Endothelial cell of umbilical vein (primary cell): ENCODE measurements around the gene NOX1. TPM values are rescaled to one million over a fixed set of nuclear protein-coding genes. Genes with fewer than 3 reads are reported as not detected.

ENCODE experiments used
- BruUV-seq: library from RNA; stranded (reverse); fragments of 400-500 nt; replicated peaks from 2 replicates; lab custom pipeline; 2021; lab: Mats Ljungman, UMichigan
- CTCF ChIA-PET: fragments of 300-600, 350-600 bp; sonication (Branson Sonifier 250); formaldehyde crosslinking; loops from one replicate; lab custom pipeline; 2021; ENCODE audit warnings: antibody characterized with exemption, inconsistent platforms; lab: Charles Lee
- POLR2A ChIA-PET: fragments of 300-600, 350-600 bp; sonication (Branson Sonifier 250); formaldehyde crosslinking; loops from one replicate; lab custom pipeline; 2021; ENCODE audit warnings: antibody characterized with exemption, inconsistent platforms; lab: Charles Lee
- DNase-seq: peaks from one replicate; pipeline ENCODE4 v3.0.0-alpha.2; 2011; ENCODE audit warnings: low read depth, low spot score
- FAIRE-seq: peaks from 2 replicates; lab custom pipeline; 2011; peaks lifted over from hg19 to GRCh38; lab: Jason Lieb, UNC
- H2AFZ ChIP-seq: 2 replicates; pipeline ENCODE4 v1.6.0; 2012; ENCODE audit warnings: low read depth, low read length, control low read depth, inconsistent platforms
- H3K27ac ChIP-seq: 2 replicates; pipeline ENCODE4 v1.5.1; 2011; ENCODE audit warnings: low read depth, mild to moderate bottlenecking, control low read depth, low read length, moderate library complexity; ENCODE audit not compliant: insufficient read depth
- H3K27me3 ChIP-seq, 2 experiments: 2 replicates each; pipeline versions ENCODE4 v1.6.0 to v1.6.1; 2011; ENCODE audit warnings: low read length in 2 of 2, mixed read lengths in 1 of 2; ENCODE audit not compliant: control insufficient read depth in 2 of 2, insufficient read depth in 2 of 2
- H3K36me3 ChIP-seq, 2 experiments: 2 replicates in 1 of 2; 3 replicates in 1 of 2; pipeline ENCODE4 v1.5.1; 2011; ENCODE audit warnings: low read length in 2 of 2, mild to moderate bottlenecking in 1 of 2, moderate library complexity in 1 of 2; ENCODE audit not compliant: control insufficient read depth in 2 of 2, insufficient read depth in 2 of 2; ENCODE audit errors: extremely low read depth in 1 of 2
- H3K4me1 ChIP-seq: 3 replicates; pipeline ENCODE4 v1.5.1; 2011; ENCODE audit warnings: mild to moderate bottlenecking, low read length; ENCODE audit not compliant: control insufficient read depth, insufficient read depth; ENCODE audit errors: extremely low read depth
- H3K4me2 ChIP-seq: 2 replicates; pipeline ENCODE4 v1.6.1; 2011; ENCODE audit warnings: low read length, control low read depth, mixed read lengths; ENCODE audit not compliant: insufficient read depth
- H3K4me3 ChIP-seq, 3 experiments: fragments of 200-600 bp in 1 of 3; sonication (generic), shearing (Covaris generic) in 1 of 3; replicated peaks in 1 of 3; 2 replicates each; pipeline ENCODE4 v1.5.1; 2011 to 2016; ENCODE audit warnings: control low read depth in 3 of 3, low read length in 3 of 3, mild to moderate bottlenecking in 2 of 3, inconsistent platforms in 1 of 3, low read depth in 1 of 3, moderate library complexity in 1 of 3; ENCODE audit not compliant: insufficient read depth in 1 of 3
- H3K79me2 ChIP-seq: 2 replicates; pipeline ENCODE4 v1.6.0; 2012; ENCODE audit warnings: low read length, inconsistent platforms; ENCODE audit not compliant: control insufficient read depth, insufficient read depth
- H3K9ac ChIP-seq: replicated peaks from 2 replicates; pipeline ENCODE3; 2011; ENCODE audit warnings: low read length, control low read depth; ENCODE audit not compliant: insufficient read depth; ENCODE audit errors: extremely low read depth
- H3K9me1 ChIP-seq: replicated peaks from 3 replicates; pipeline ENCODE4 v1.6.0; 2011; ENCODE audit warnings: mild to moderate bottlenecking, low read length; ENCODE audit not compliant: control insufficient read depth, insufficient read depth; ENCODE audit errors: extremely low read depth
- H3K9me3 ChIP-seq: replicated peaks from 2 replicates; pipeline ENCODE4 v1.5.1; 2012; ENCODE audit warnings: low read length, inconsistent platforms; ENCODE audit not compliant: control insufficient read depth, insufficient read depth
- H4K20me1 ChIP-seq: replicated peaks from 2 replicates; pipeline ENCODE3; 2011; ENCODE audit warnings: mild to moderate bottlenecking, low read length; ENCODE audit not compliant: control insufficient read depth, insufficient read depth; ENCODE audit errors: extremely low read depth
- CTCF ChIP-seq, 2 donors: IDR thresholded peaks; 1 replicate in 1 of 2; 2 replicates in 1 of 2; pipeline ENCODE4 v1.5.1; 2011; ENCODE audit warnings: low read length in 2 of 2, mild to moderate bottlenecking in 2 of 2, moderate library complexity in 2 of 2, control low read depth in 1 of 2, inconsistent platforms in 1 of 2, low read depth in 1 of 2; ENCODE audit not compliant: insufficient read depth in 1 of 2; ENCODE audit errors: extremely low read depth in 1 of 2
- EZH2 ChIP-seq: IDR thresholded peaks from 2 replicates; pipeline ENCODE4 v1.6.1; 2012; ENCODE audit warnings: borderline replicate concordance, low read depth, mild to moderate bottlenecking, moderate library complexity, low read length, inconsistent platforms; ENCODE audit not compliant: severe bottlenecking
- FOS ChIP-seq: IDR thresholded peaks from 2 replicates; pipeline ENCODE4 v1.6.1; 2011; ENCODE audit warnings: mild to moderate bottlenecking, low read length, moderate library complexity, borderline replicate concordance; ENCODE audit not compliant: insufficient read depth
- GATA2 ChIP-seq: IDR thresholded peaks from 2 replicates; pipeline ENCODE4 v1.7.0; 2011; ENCODE audit warnings: low read depth, mild to moderate bottlenecking, moderate library complexity, mixed read lengths, low read length; ENCODE audit not compliant: insufficient read length, insufficient read depth
- JUN ChIP-seq: IDR thresholded peaks from 2 replicates; pipeline ENCODE4 v1.6.1; 2011; ENCODE audit warnings: borderline replicate concordance, low read depth; ENCODE audit not compliant: insufficient read length, insufficient read depth
- MAX ChIP-seq: IDR thresholded peaks from 2 replicates; pipeline ENCODE4 v1.6.1; 2011; ENCODE audit not compliant: insufficient read depth, insufficient read length
- MYC ChIP-seq: IDR thresholded peaks from one replicate; pipeline ENCODE4 v1.6.1; 2011; ENCODE audit warnings: mild to moderate bottlenecking, low read depth, low read length
- POLR2A ChIP-seq: IDR thresholded peaks from 2 replicates; pipeline ENCODE4 v1.6.1; 2012; ENCODE audit warnings: low read depth, mild to moderate bottlenecking, control low read depth, low read length
- POLR2AphosphoS5 ChIP-seq: IDR thresholded peaks from 2 replicates; pipeline ENCODE4 v1.6.1; 2012; ENCODE audit warnings: low read depth, mild to moderate bottlenecking, control low read depth, low read length, moderate library complexity; ENCODE audit not compliant: insufficient read depth
- dilution Hi-C: fragments of 300-500 bp; cut with MboI; formaldehyde crosslinking; loops from one replicate; pipeline ENCODE4 v1.15.0; 2019; ENCODE audit warnings: low sequenced_read_pairs; ENCODE audit not compliant: extremely low pct_ligation_motif_present
- intact Hi-C: fragments of 100-400 bp; cut with micrococcal nuclease; formaldehyde crosslinking; loops from one replicate; pipeline ENCODE4 v1.10.0; 2022
- polyA plus RNA-seq, 4 experiments: library from polyadenylated mRNA; depleted of rRNA in 3 of 4; stranded (reverse) in 3 of 4; unstranded in 1 of 4; fragments of >200 nt; gene quantifications; 2 replicates each; pipeline versions ENCODE4 v1.2.1 to v1.2.3, GENCODE V29; 2011 to 2012; ENCODE audit warnings: missing spikeins in 1 of 4
- total RNA-seq: library from RNA; stranded (reverse); gene quantifications from 2 replicates; pipeline ENCODE4 v1.2.3, GENCODE V29; 2021

The NOX1 gene
- total and polyA plus RNA-seq, 2 donors (not counting 3 experiments of a cell fraction or from before 2014, with no cell fraction given): not detected

- CTCF ChIA-PET: no interaction called here
- Histone ChIP-seq H3K27me3 (no peaks in the 10 kb centered on the region), H3K9me1 (no peaks in the 10 kb centered on the region), H3K4me1 (peaks cover 20% of the 10 kb centered on the region), H3K4me2 (no peak overlapping the region), H3K9ac (no peak overlapping the region), H3K79me2 (no peaks in the 10 kb centered on the region), H2AFZ (no peak overlapping the region), H3K4me3 (no peak overlapping the region), H3K36me3 (no peaks in the 10 kb centered on the region), H4K20me1 (no peaks in the 10 kb centered on the region), H3K27ac (no peak overlapping the region), H3K9me3 (no peaks in the 10 kb centered on the region)
- dilution Hi-C loops: no loop called here
- POLR2A ChIA-PET: no interaction called here
- intact Hi-C loops: no loop called here
- no TSS peak for BruUV-seq
- TF ChIP-seq MAX (no peak), JUN (no peak)
- FAIRE-seq (no peak), DNase-seq (no peak)
Observed at GRCh38 chrX:100880368-100880767, 6.2 kb upstream of the NOX1 start.

- no TSS peak for BruUV-seq
- no peak overlapping the region for H3K27ac ChIP-seq
- no peak overlapping the region for H2AFZ ChIP-seq
- no peaks in the 10 kb centered on the region for H3K36me3 ChIP-seq
- no peak overlapping the region for H3K4me2 ChIP-seq
- intact Hi-C loops: no loop called here
- no peaks in the 10 kb centered on the region for H4K20me1 ChIP-seq
- no peak overlapping the region for H3K4me3 ChIP-seq
- no peaks in the 10 kb centered on the region for H3K27me3 ChIP-seq
- peaks cover 12% of the 10 kb centered on the region for H3K4me1 ChIP-seq
- H3K79me2 ChIP-seq: no peaks in the 10 kb centered on the region
- dilution Hi-C loops: no loop called here
- ChIA-PET POLR2A (no interaction called here), CTCF (no interaction called here)
- TF ChIP-seq GATA2: no peak
- no peak for TF ChIP-seq MYC
- no peak for TF ChIP-seq JUN
- TF ChIP-seq FOS: no peak
- TF ChIP-seq POLR2AphosphoS5: no peak
- no peak for TF ChIP-seq CTCF (IDR thresholded peaks at IDR 0.05; ENCODE audit: extremely low read depth in 1 of 2, insufficient read depth in 1 of 2, low read depth in 1 of 2, low read length in 2 of 2)
- no peak for TF ChIP-seq MAX
- TF ChIP-seq EZH2: no peak
- TF ChIP-seq POLR2A: no peak
- no peaks in the 10 kb centered on the region for H3K9me1 ChIP-seq
- H3K9ac ChIP-seq: no peak overlapping the region
- no peaks in the 10 kb centered on the region for H3K9me3 ChIP-seq
- no peak for DNase-seq
- no peak for FAIRE-seq
Observed at GRCh38 chrX:100871594-100872560, 2.3 kb downstream of the NOX1 start.
